ENCODE results near the gene DIAPH3. TPM values are rescaled to one million over a fixed set of nuclear protein-coding genes. Genes with fewer than 3 reads are reported as not detected.

Gene DIAPH3
- total and polyA plus RNA-seq, 2 of the 4 experiments (the other 2 are of a cell fraction), result 8.9 to 9.3 TPM

GRCh38 chr13:59789558-59789957 is 374.2 kb downstream of the DIAPH3 start:
- Histone ChIP-seq H2AK5ac (ENCODE audit: low read depth, low read length) (no peak overlapping the region), H2BK5ac (ENCODE audit: low read depth, low read length, poor library complexity, severe bottlenecking) (no peak overlapping the region), H2AK9ac (replicated peaks; ENCODE audit: low read depth, low read length, poor library complexity) (no peak overlapping the region), H2BK15ac (ENCODE audit: low read depth, low read length) (no peak overlapping the region), H2BK120ac (ENCODE audit: low read depth, low read length) (no peak overlapping the region), H3K14ac (replicated peaks; ENCODE audit: low read depth, low read length) (no peak overlapping the region), H3K18ac (ENCODE audit: low read depth, low read length) (no peak overlapping the region), H4K91ac (ENCODE audit: insufficient read depth, low read depth, low read length) (no peak overlapping the region), H3K36me3 (ENCODE audit: control insufficient read depth, insufficient read depth, low read length) (no peaks in the 10 kb centered on the region), H4K5ac (ENCODE audit: low read depth, low read length) (no peak overlapping the region), H3K27me3 (ENCODE audit: control insufficient read depth, insufficient read depth, low read length) (no peaks in the 10 kb centered on the region), H3K56ac (ENCODE audit: extremely low read depth, insufficient read depth, low read length) (no peak overlapping the region), H3K4me2 (ENCODE audit: low read depth, low read length) (no peak overlapping the region), H2BK20ac (ENCODE audit: low read depth, low read length) (no peak overlapping the region), H2AFZ (replicated peaks; ENCODE audit: low read length, poor library complexity) (no peak overlapping the region), H3K9me3 (ENCODE audit: control insufficient read depth, insufficient read depth, low read length) (no peaks in the 10 kb centered on the region), H3K4me3 (ENCODE audit: insufficient read depth, low read depth, low read length) (no peak overlapping the region), H3K79me1 (ENCODE audit: low read depth in 1 of 2, low read length in 2 of 2) (no peaks in the 10 kb centered on the region), H3K23ac (ENCODE audit: low read depth, low read length) (no peak overlapping the region), H3K9ac (ENCODE audit: low read depth, low read length) (no peak overlapping the region), H4K20me1 (ENCODE audit: insufficient read depth, low read length) (no peaks in the 10 kb centered on the region), H3K27ac (ENCODE audit: insufficient read depth, low read length) (no peak overlapping the region), H3K9me1 (ENCODE audit: insufficient read depth, low read length) (peaks cover 4% of the 10 kb centered on the region; the same call in 1 of the 2 replicates), H3K4ac (ENCODE audit: low read depth, low read length) (no peak overlapping the region), H3K4me1 (ENCODE audit: control insufficient read depth, insufficient read depth, low read length) (no peaks in the 10 kb centered on the region; the same call in 1 of the 2 replicates), H4K8ac (ENCODE audit: low read depth in 2 of 2, low read length in 2 of 2) (no peak overlapping the region)
- 84% methylated on average over 4 of the region's 6 CpGs; no CpG with 5 or more reads in 1 of the 2 experiments for WGBS, 2 experiments (ENCODE audit: extremely low coverage in 2 of 2, insufficient read length in 1 of 2)
- CTCF ChIA-PET, result no interaction called here
- dilution Hi-C loops (cut with HindIII; ENCODE audit: low sequenced_read_pairs, unreplicated experiment), result no loop called here
- no peak for DNase-seq
- in situ Hi-C loops (cut with MboI; ENCODE audit: low sequenced_read_pairs), result no loop called here
- no peak for TF ChIP-seq ELK1 (IDR thresholded peaks at IDR 0.05; ENCODE audit: borderline replicate concordance, low read depth, low read length)
- no peak for TF ChIP-seq RCOR1 (IDR thresholded peaks at IDR 0.05; ENCODE audit: insufficient replicate concordance, low read length)
- no peak for TF ChIP-seq MAFK (IDR thresholded peaks at IDR 0.05; ENCODE audit: low read depth, low read length)
- no peak for TF ChIP-seq SMC3 (IDR thresholded peaks at IDR 0.05; ENCODE audit: low read depth, low read length)
- TF ChIP-seq MAZ (IDR thresholded peaks at IDR 0.05; ENCODE audit: borderline replicate concordance, low read depth, low read length), result no peak
- TF ChIP-seq CHD1 (IDR thresholded peaks at IDR 0.05; ENCODE audit: low read depth, low read length), result no peak
- TF ChIP-seq FOS (IDR thresholded peaks at IDR 0.05; ENCODE audit: low read depth, low read length), result no peak
- no peak for TF ChIP-seq BHLHE40 (IDR thresholded peaks at IDR 0.05; ENCODE audit: low read depth, low read length)
- no peak for TF ChIP-seq NFE2L2 (IDR thresholded peaks at IDR 0.05; ENCODE audit: low read depth, low read length)
- no peak for TF ChIP-seq CEBPB (IDR thresholded peaks at IDR 0.05; ENCODE audit: low read depth, low read length)
- no peak for TF ChIP-seq MXI1 (IDR thresholded peaks at IDR 0.05; ENCODE audit: borderline replicate concordance, low read depth, low read length)
- TF ChIP-seq USF2 (IDR thresholded peaks at IDR 0.05; ENCODE audit: low read depth, low read length), result no peak
- no peak for TF ChIP-seq POLR2A (IDR thresholded peaks at IDR 0.05; ENCODE audit: low read depth, low read length)
- no peak for TF ChIP-seq RAD21 (IDR thresholded peaks at IDR 0.05; ENCODE audit: low read length)
- TF ChIP-seq CTCF (conservative IDR thresholded peaks at IDR 0.05; ENCODE audit: low read depth, low read length), result no peak
- no peak for TF ChIP-seq RFX5 (IDR thresholded peaks at IDR 0.05; ENCODE audit: low read depth, low read length)
- BruUV-seq (replicated peaks), result no TSS peak
- intact Hi-C loops (cut with micrococcal nuclease), result no loop called here
- POLR2A ChIA-PET (ENCODE audit: unreplicated experiment), result no interaction called here
- no peak for ATAC-seq (ENCODE audit: low read depth)
